BLaER1 treated with 17β-estradiol and CSF1 and Interleukin-3, amounts not matched to agents 10 nM and 100 nM (cell line): Measurements from ENCODE around the gene AKIP1.
"Not testable (repeated sequence)": the region's sequence is repeated elsewhere in the genome, so short reads cannot be mapped to it uniquely, and the experiment has no call there.

Experiments used
- H3K27ac ChIP-seq, 11 experiments: shearing (Covaris generic); formaldehyde crosslinking; 2 replicates each; pipeline ENCODE4 v1.8.1; 2022
- H3K27me3 ChIP-seq, 11 experiments: shearing (Covaris generic); formaldehyde crosslinking; 2 replicates each; pipeline ENCODE4 v1.8.1; 2022
- H3K36me3 ChIP-seq, 11 experiments: shearing (Covaris generic); formaldehyde crosslinking; 2 replicates each; pipeline ENCODE4 v1.8.1; 2022
- H3K4me1 ChIP-seq, 10 experiments: shearing (Covaris generic); formaldehyde crosslinking; 2 replicates each; pipeline ENCODE4 v1.8.1; 2022
- H3K4me2 ChIP-seq, 11 experiments: shearing (Covaris generic); formaldehyde crosslinking; 2 replicates each; pipeline ENCODE4 v1.8.1; 2022
- H3K4me3 ChIP-seq, 10 experiments: shearing (Covaris generic); formaldehyde crosslinking; 2 replicates each; pipeline ENCODE4 v1.8.1; 2022
- H3K9ac ChIP-seq, 11 experiments: shearing (Covaris generic); formaldehyde crosslinking; 2 replicates each; pipeline ENCODE4 v1.8.1; 2022
- H3K9me3 ChIP-seq, 11 experiments: shearing (Covaris generic); formaldehyde crosslinking; replicated peaks in 1 of 11; 2 replicates each; pipeline ENCODE4 v1.8.1; 2022
- H4K20me1 ChIP-seq, 11 experiments: shearing (Covaris generic); formaldehyde crosslinking; 2 replicates each; pipeline ENCODE4 v1.8.1; 2022
- Cebpa-rat ChIP-seq, 11 experiments: shearing (Covaris generic); IDR thresholded peaks; 2 replicates each; pipeline ENCODE4 v1.8.1; 2022

AKIP1 gene

GRCh38 chr11:8928205-8928604, 17.2 kb downstream of the AKIP1 start:
- no peak overlapping the region for H3K9ac ChIP-seq
- H3K27ac ChIP-seq: no peak overlapping the region
- H3K27me3 ChIP-seq: no peaks in the 10 kb centered on the region
- peaks cover 12 to 47% (median 23%) of the 10 kb centered on the region in 11 experiments for H3K36me3 ChIP-seq
- no peak for TF ChIP-seq Cebpa-rat (IDR thresholded peaks at IDR 0.05)
- H3K9me3 ChIP-seq: no peaks in the 10 kb centered on the region
- H4K20me1 ChIP-seq: peaks cover 0 to 9% (median 0%) of the 10 kb centered on the region in 11 experiments; a peak in 2 of 22 replicates
- H3K4me1 ChIP-seq: 0 out of 20 replicates have a peak, but pooled peaks cover 0 to 4% (median 0%) of the 10 kb centered on the region in 10 experiments
- H3K4me2 ChIP-seq: no peak overlapping the region
- no peak overlapping the region for H3K4me3 ChIP-seq

DNA sequence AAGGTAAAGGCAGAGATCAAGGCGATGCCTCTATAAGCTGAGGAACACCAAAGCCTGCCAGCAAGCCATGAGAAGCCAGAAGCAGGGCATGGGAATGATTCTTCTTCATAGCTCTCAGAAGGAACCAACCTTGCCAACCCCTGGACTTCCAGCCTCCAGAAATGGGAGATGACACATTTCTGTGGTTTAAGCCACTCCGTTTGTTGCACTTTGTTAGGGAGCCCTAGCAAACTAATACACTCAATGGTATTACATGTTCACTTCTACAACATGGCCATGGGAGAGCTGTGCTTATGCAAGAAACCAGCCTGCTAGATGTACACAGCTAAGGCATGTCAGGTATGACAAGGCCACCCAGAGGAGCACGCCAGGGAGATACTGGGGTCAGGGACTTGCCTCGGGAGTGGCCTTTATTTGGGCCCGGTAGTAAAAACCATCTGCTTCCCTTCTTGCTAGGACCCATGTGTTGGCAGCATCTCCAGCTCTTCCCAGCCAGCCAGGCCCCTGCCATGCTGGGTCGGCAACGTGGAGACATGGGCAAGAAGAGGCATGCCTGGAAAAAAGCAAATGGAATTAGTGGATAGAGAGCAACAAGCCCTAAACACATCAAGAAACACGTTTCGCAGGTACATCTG, 18.1 kb downstream of the AKIP1 start:
- Histone ChIP-seq H3K27me3 (no peaks in the 10 kb centered on the region), H3K9me3 (no peaks in the 10 kb centered on the region), H3K4me2 (no peak overlapping the region), H3K9ac (no peak overlapping the region), H4K20me1 (peaks cover 0 to 6% (median 0%) of the 10 kb centered on the region in 11 experiments; a peak in 2 of 22 replicates), H3K36me3 (peaks cover 6 to 40% (median 18%) of the 10 kb centered on the region in 11 experiments; a peak in 16 of 22 replicates), H3K4me1 (0 out of 20 replicates have a peak, but pooled peaks cover 0 to 4% (median 0%) of the 10 kb centered on the region in 10 experiments), H3K27ac (no peak overlapping the region), H3K4me3 (no peak overlapping the region)
- TF ChIP-seq Cebpa-rat (IDR thresholded peaks at IDR 0.05): no peak

- Histone ChIP-seq H3K4me3 (no peak overlapping the region), H3K4me2 (no peak overlapping the region; a peak in 1 of 22 replicates), H3K4me1 (0 out of 20 replicates have a peak, but pooled peaks cover 0 to 4% (median 0%) of the 10 kb centered on the region in 10 experiments), H3K27ac (no peak overlapping the region), H3K36me3 (peaks cover 0 to 25% (median 3%) of the 10 kb centered on the region in 11 experiments; a peak in 6 of 22 replicates), H4K20me1 (no peaks in the 10 kb centered on the region; a peak in 1 of 22 replicates), H3K27me3 (no peaks in the 10 kb centered on the region), H3K9ac (no peak overlapping the region), H3K9me3 (no peaks in the 10 kb centered on the region)
- TF ChIP-seq Cebpa-rat (IDR thresholded peaks at IDR 0.05): no peak
Observed at GRCh38 chr11:8930456-8931175, 19.6 kb downstream of the AKIP1 start.

DNA sequence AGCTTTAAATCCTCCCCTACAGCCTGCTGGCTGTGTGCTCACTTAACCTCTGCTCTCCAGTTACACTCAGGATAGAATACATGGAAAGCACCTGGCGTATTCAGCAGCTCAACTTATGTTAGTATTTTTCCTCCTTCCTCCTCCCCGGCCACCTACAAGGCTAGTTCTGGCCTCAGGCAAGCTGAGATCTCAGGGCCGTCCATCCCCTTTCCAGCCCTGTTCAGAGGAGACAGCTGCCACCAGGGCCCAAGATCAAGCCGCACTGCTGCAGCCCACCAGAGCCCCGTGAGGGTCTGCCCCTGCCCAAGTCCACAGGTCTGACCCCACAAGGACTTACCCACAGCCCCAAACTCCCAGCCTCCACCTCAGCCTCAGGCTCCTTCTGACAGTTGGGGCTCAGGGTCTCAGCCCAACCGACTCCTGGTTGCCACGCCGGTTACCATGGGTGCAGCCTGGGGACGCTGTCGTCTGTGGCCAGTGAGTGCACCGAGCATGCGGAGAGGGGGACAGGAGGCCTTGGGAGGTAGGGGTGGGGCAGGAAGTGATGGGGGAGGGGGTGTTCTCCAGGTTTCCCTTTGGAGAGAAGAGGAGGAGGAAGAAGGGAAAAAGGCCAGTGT, 21.7 kb downstream of the AKIP1 start, which contains the start of gene C11orf16:
TSS of gene C11orf16 (minus strand) at position 384 of the 617 bp plus-strand sequence. CDS start 639 bp downstream, outside the sequence.
- H3K9ac ChIP-seq: no peak within 1 kb of the TSS
- no peak for TF ChIP-seq Cebpa-rat (IDR thresholded peaks at IDR 0.05)
- H3K4me3 ChIP-seq: no peak within 1 kb of the TSS
- H3K36me3 ChIP-seq: peaks cover 0 to 8% (median 0%) of the 10 kb centered on the region in 11 experiments; a peak in 1 of 22 replicates
- H3K4me2 ChIP-seq: no peak within 1 kb of the TSS
- H3K27me3 ChIP-seq: no peaks in the 10 kb centered on the region
- no peaks in the 10 kb centered on the region; a peak in 1 of 22 replicates for H4K20me1 ChIP-seq
- 0 out of 20 replicates have a peak, but pooled peaks cover 0 to 4% (median 0%) of the 10 kb centered on the region in 10 experiments for H3K4me1 ChIP-seq
- no peak within 1 kb of the TSS for H3K27ac ChIP-seq
- H3K9me3 ChIP-seq: no peaks in the 10 kb centered on the region

DNA sequence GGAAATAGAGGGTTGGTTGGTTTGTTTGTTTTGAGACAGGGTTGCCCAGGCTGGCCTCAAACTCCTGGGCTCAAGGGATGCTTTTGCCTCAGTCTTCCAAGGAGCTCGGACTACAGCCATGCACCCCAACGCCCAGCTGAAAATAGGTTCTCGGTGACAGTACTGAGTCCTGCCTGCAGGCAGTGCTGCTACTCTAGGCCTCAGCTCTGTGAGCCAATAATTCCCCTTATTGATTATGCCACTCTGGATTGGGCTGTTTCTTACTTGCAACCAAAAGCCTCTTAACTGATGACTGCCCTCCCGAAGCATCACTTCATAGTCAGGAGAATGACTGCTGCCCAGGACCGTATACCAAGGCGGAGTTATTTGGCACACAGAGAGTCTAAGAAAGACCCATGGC, 22.9 kb downstream of the AKIP1 start:
- H4K20me1 ChIP-seq: no peaks in the 10 kb centered on the region; a peak in 1 of 22 replicates
- H3K9ac ChIP-seq: no peak overlapping the region
- H3K4me1 ChIP-seq: 0 out of 20 replicates have a peak, but pooled peaks cover 0 to 4% (median 0%) of the 10 kb centered on the region in 10 experiments
- H3K36me3 ChIP-seq: 0 out of 22 replicates have a peak, but pooled peaks cover 0 to 4% (median 0%) of the 10 kb centered on the region in 11 experiments
- TF ChIP-seq Cebpa-rat (IDR thresholded peaks at IDR 0.05): no peak
- H3K4me2 ChIP-seq: no peak overlapping the region
- no peaks in the 10 kb centered on the region for H3K9me3 ChIP-seq
- no peak overlapping the region for H3K27ac ChIP-seq
- H3K27me3 ChIP-seq: no peaks in the 10 kb centered on the region
- no peak overlapping the region for H3K4me3 ChIP-seq

DNA sequence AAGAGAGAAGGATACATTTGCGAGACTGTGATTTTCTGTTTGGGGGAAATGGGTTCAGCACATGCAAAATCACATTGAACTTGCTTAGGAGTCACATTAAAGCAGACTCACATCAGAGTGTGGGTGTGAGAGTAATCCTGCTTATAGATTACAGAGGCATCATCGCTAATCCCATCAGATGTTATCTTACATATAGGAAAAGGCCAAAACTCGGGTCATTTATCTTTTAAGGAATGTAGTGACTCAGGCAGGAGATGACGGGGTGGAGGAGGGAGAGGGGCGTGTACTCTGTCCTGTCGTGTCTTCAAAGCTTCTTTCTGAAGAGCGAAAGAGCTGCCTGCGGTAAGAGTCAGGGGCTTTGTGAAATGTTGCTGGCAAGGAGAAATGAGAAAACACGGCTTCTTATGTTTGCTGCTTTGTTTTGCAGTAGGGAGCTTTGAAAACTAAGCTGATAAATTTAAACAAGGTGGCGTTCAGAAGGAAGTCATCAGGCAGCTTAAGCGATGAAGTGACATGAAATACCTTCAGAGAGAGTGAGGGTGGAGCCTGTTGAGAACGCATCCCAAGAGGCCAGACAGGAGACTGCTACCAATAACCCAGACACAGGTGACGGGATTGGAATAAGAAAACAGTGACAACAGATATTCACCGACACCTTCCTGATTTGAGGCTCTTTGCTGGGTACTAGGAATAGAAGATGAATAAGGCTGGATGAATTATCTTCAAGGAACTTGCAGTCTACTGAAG, 23.9 kb downstream of the AKIP1 start:
- H3K9ac ChIP-seq: no peak overlapping the region
- TF ChIP-seq Cebpa-rat (IDR thresholded peaks at IDR 0.05): no peak
- H3K27me3 ChIP-seq: no peaks in the 10 kb centered on the region
- no peaks in the 10 kb centered on the region; a peak in 1 of 22 replicates for H4K20me1 ChIP-seq
- H3K36me3 ChIP-seq: no peaks in the 10 kb centered on the region
- H3K4me2 ChIP-seq: no peak overlapping the region
- no peak overlapping the region for H3K4me3 ChIP-seq
- no peak overlapping the region for H3K27ac ChIP-seq
- no peaks in the 10 kb centered on the region for H3K9me3 ChIP-seq
- H3K4me1 ChIP-seq: 0 out of 20 replicates have a peak, but pooled peaks cover 0 to 4% (median 0%) of the 10 kb centered on the region in 10 experiments

DNA sequence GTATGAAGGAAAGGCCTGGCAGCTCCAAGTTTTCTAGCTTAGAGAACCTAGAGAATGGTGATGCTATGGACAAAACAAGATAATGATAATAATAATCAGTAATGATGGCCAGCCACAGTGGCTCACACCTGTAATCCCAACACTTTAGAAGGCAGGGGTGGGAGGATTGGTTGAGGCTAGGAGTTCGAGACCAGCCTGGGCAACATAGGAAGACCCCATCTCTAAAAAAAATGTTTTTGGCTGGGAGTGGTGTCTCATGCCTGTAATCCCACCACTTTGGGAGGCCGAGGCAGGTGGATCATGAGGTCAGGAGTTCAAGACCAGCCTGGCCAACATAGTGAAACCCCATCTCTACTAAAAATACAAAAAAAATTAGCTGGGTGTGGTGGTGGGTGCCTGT, 24.8 kb downstream of the AKIP1 start:
- H3K27ac ChIP-seq, H3K9ac ChIP-seq, H3K36me3 ChIP-seq, H3K4me2 ChIP-seq, H4K20me1 ChIP-seq, H3K4me1 ChIP-seq, H3K9me3 ChIP-seq, H3K4me3 ChIP-seq, H3K27me3 ChIP-seq: not testable (repeated sequence)

GRCh38 chr11:8937159-8937558, 26.2 kb downstream of the AKIP1 start:
- no peak overlapping the region for H3K9ac ChIP-seq
- no peaks in the 10 kb centered on the region for H3K4me1 ChIP-seq
- H3K4me2 ChIP-seq: no peak overlapping the region
- TF ChIP-seq Cebpa-rat (IDR thresholded peaks at IDR 0.05): no peak
- H3K27ac ChIP-seq: no peak overlapping the region
- no peaks in the 10 kb centered on the region for H3K27me3 ChIP-seq
- H3K4me3 ChIP-seq: no peak overlapping the region
- no peaks in the 10 kb centered on the region for H3K36me3 ChIP-seq
- no peaks in the 10 kb centered on the region; a peak in 1 of 22 replicates for H4K20me1 ChIP-seq
- no peaks in the 10 kb centered on the region for H3K9me3 ChIP-seq
